ENCODE measurements around the gene MCUR1. TPM values are rescaled to one million over a fixed set of nuclear protein-coding genes. Genes with fewer than 3 reads are reported as not detected.

The MCUR1 gene
- total and polyA plus RNA-seq, 9 of the 15 experiments (the other 6 are each of a cell fraction or from before 2014, with no cell fraction given), result 5.1 to 60.2 (median 41.4) TPM

DNA sequence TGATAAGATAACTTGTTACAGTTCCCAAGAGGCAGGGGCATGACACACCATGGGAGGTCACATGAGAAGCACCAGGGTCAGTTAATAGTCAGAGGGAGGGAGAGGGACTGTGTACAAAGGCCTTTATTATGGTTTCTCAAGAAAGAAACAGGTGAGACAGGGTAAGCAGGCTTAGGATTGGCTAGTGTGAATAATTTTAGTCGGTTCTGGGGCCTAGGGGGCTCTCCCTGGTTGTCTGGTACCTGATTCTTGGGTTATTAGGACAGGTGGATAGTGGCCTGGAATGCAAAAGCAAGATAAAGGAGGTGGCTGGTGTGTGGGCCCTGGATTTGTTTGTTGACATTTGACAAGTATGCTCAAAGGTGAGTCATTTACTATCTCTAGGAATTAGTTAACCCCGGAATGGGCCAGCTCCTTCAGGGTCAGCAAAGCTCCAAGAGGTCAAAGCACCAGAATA is 49.4 kb upstream of the MCUR1 start (continued):
- TF ChIP-seq BHLHE40 (IDR thresholded peaks at IDR 0.05; ENCODE audit: low read length) (peak; percentile 21; the same call in 1 of the 2 replicates), SMARCE1 (IDR thresholded peaks at IDR 0.05) (peak; percentile 88; the same call in 1 of the 2 replicates), TEAD4 (IDR thresholded peaks at IDR 0.05; ENCODE audit: low read length) (peak; percentile 78), TEAD4 (CRISPR knock-in tag; IDR thresholded peaks at IDR 0.05; ENCODE audit: borderline replicate concordance) (no peak), KDM1A (IDR thresholded peaks at IDR 0.05) (peak; percentile 83 to 90), SMARCC2 (IDR thresholded peaks at IDR 0.05; ENCODE audit: low read depth) (peak; percentile 74), CCNT2 (IDR thresholded peaks at IDR 0.05; ENCODE audit: borderline replicate concordance, extremely low read depth, insufficient read length, low read depth, low read length) (peak; percentile 70), MEF2A (IDR thresholded peaks at IDR 0.05; ENCODE audit: control insufficient read depth, low read depth, low read length) (peak; percentile 64; the same call in 1 of the 2 replicates), RCOR1 (IDR thresholded peaks at IDR 0.05; ENCODE audit: borderline replicate concordance in 1 of 2, low read depth in 2 of 2, low read length in 2 of 2) (peak in 1 of 2 experiments; percentile 65; a peak in 2 of 4 replicates), NCOR1 (IDR thresholded peaks at IDR 0.05) (peak; percentile 71), NR2C2 (CRISPR knock-in tag; IDR thresholded peaks at IDR 0.05) (no peak), NR2C2 (tag; IDR thresholded peaks at IDR 0.05) (peak; percentile 67), HMGN3 (IDR thresholded peaks at IDR 0.05; ENCODE audit: borderline replicate concordance, extremely low read depth, insufficient read length, low read depth, low read length) (peak; percentile 47), NEUROD1 (IDR thresholded peaks at IDR 0.05; ENCODE audit: borderline replicate concordance, low read depth, low read length, partially characterized antibody) (peak; percentile 38), ARID1B (IDR thresholded peaks at IDR 0.05) (peak; percentile 85), FOS (IDR thresholded peaks at IDR 0.05; ENCODE audit: extremely low read depth, insufficient read length) (peak; percentile 31), ID3 (CRISPR knock-in tag; IDR thresholded peaks at IDR 0.05) (no peak), ID3 (tag; IDR thresholded peaks at IDR 0.05) (peak; percentile 62; the same call in 1 of the 2 replicates), TEAD1 (CRISPR knock-in tag; IDR thresholded peaks at IDR 0.05) (peak; percentile 44 to 51; a peak in 1 of 4 replicates), NR2C1 (IDR thresholded peaks at IDR 0.05) (no peak), NR2C1 (tag; IDR thresholded peaks at IDR 0.05) (peak; percentile 64), FOXK2 (conservative IDR thresholded peaks at IDR 0.05 in 1 of 2, IDR thresholded peaks at IDR 0.05 in 1 of 2; ENCODE audit: low read depth in 2 of 2) (peak in 1 of 2 experiments; percentile 59; a peak in 2 of 4 replicates)
- TF ChIP-seq, protein P1, sequence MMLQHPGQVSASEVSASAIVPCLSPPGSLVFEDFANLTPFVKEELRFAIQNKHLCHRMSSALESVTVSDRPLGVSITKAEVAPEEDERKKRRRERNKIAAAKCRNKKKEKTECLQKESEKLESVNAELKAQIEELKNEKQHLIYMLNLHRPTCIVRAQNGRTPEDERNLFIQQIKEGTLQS (IDR thresholded peaks at IDR 0.05), result peak; percentile 91
- TF ChIP-seq, protein P1 (CRISPR knock-in tag; conservative IDR thresholded peaks at IDR 0.05), result peak; percentile 52; the same call in 1 of the 2 replicates

All from K562 (cell line).